ENCODE results near the gene METRN.
A peak's percentile ranks its signal among the peaks of the same experiment; 100 is the strongest.

The METRN gene

GRCh38 chr16:723695-724094 is 8.8 kb downstream of the METRN start:
- DNase-seq (ENCODE audit: low read depth in 3 of 3) = no peak

GRCh38 chr16:724188-725040 is 9.5 kb downstream of the METRN start:
- DNase-seq (ENCODE audit: low read depth in 3 of 3) = no peak

GRCh38 chr16:725041-725376 is 10.1 kb downstream of the METRN start:
- no peak for DNase-seq (ENCODE audit: low read depth in 3 of 3)

- no peak for DNase-seq (ENCODE audit: low read depth in 3 of 3)
These were observed 10.7 kb downstream of the METRN start for GRCh38 chr16:725463-726187.

- DNase-seq (ENCODE audit: low read depth in 3 of 3) = no peak
These were observed 11.2 kb downstream of the METRN start for GRCh38 chr16:726188-726437.

GRCh38 chr16:726438-727290 is 11.7 kb downstream of the METRN start, which contains the start of the genes CCDC78 and HAGHL:
CCDC78 (minus strand) TSS chr16:726443; CDS start chr16:726367, 76 bp downstream.
HAGHL (plus strand) TSS chr16:727106; CDS start chr16:727510, 404 bp downstream.
- peak in 1 of 3 donors; percentile 58 for DNase-seq (ENCODE audit: low read depth in 3 of 3)

GRCh38 chr16:727291-727977 is 12.5 kb downstream of the METRN start:
- DNase-seq (ENCODE audit: low read depth in 3 of 3) = no peak

GRCh38 chr16:728131-728889 is 13.4 kb downstream of the METRN start:
- DNase-seq (ENCODE audit: low read depth in 3 of 3) = peak in 1 of 3 donors; percentile 48

GRCh38 chr16:728890-729744 is 14.2 kb downstream of the METRN start:
- no peak for DNase-seq (ENCODE audit: low read depth in 3 of 3)

GRCh38 chr16:729768-730665 is 15.1 kb downstream of the METRN start:
- no peak for DNase-seq (ENCODE audit: low read depth in 3 of 3)

- no peak for DNase-seq (ENCODE audit: low read depth in 3 of 3)
These were observed 16.0 kb downstream of the METRN start for GRCh38 chr16:730666-731509.

- no peak for DNase-seq (ENCODE audit: low read depth in 3 of 3)
These were observed 17.4 kb downstream of the METRN start for GRCh38 chr16:732332-732731.

- DNase-seq (ENCODE audit: low read depth in 3 of 3) = no peak
These were observed 18.0 kb downstream of the METRN start for GRCh38 chr16:732936-733335.

GRCh38 chr16:733382-734207 is 18.7 kb downstream of the METRN start:
- DNase-seq (ENCODE audit: low read depth in 3 of 3) = peak in 1 of 3 donors; percentile 49

- no peak for DNase-seq (ENCODE audit: low read depth in 3 of 3)
These were observed 19.5 kb downstream of the METRN start for GRCh38 chr16:734208-734980.
